Measurements from ENCODE around the gene POU3F4. TPM values are rescaled to one million over a fixed set of nuclear protein-coding genes. Genes with fewer than 3 reads are reported as not detected.

POU3F4 gene
- total and polyA plus RNA-seq, 4 donors, result 0.09 TPM; not detected in 3

DNA sequence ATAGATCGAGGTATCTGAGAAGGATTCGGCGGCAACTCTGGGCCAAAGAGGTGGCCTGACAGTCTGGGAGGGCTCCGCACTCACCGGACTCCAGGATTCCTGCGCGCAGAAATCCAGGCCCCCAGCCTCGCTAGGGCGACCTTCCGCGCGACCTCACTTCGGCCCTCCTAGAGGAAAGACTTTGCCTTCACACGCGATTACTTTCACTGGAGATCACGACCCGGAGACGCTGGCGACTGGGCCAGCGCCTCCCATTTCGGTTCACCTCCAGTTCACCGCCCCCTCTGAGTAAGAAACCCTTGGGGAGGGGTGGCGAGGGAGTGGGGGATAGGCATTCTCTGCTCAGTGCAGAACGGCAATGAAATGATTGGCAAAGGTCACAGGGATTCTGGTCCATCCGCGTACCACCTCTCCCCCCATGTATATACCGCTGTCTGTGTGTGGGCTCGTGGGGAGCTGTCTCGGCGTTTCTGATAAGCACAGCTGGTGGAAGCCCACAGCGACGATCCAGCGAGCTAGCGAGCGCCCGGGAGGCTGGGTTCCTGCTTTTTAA lies 2.5 kb downstream of the POU3F4 start:
- Histone ChIP-seq H3K9me3 (ENCODE audit: control insufficient read depth, low read length) (no peaks in the 10 kb centered on the region), H3K27me3 (ENCODE audit: control insufficient read depth in 1 of 2, insufficient read depth in 2 of 2, low read length in 1 of 2) (no peaks in the 10 kb centered on the region), H3K27ac (ENCODE audit: low read depth in 1 of 2, low read length in 2 of 2) (no peak overlapping the region), H3K4me1 (ENCODE audit: control insufficient read depth in 1 of 2, insufficient read depth in 2 of 2, low read length in 2 of 2) (no peaks in the 10 kb centered on the region), H3K36me3 (ENCODE audit: control insufficient read depth in 1 of 2, insufficient read depth in 2 of 2, low read length in 1 of 2) (no peaks in the 10 kb centered on the region), H3K4me3 (ENCODE audit: low read length in 2 of 2) (peak overlapping the region in 1 of 2 donors; percentile 32)
- intact Hi-C loops (cut with DNase I), result no loop called here
- WGBS, 2 donors, result 2 to 18% methylated on average over 36 of the region's 36 CpGs
- ATAC-seq (ENCODE audit: low FRiP score), result peak; percentile 30
- peak in 1 of 2 donors; percentile 55 for DNase-seq

DNA sequence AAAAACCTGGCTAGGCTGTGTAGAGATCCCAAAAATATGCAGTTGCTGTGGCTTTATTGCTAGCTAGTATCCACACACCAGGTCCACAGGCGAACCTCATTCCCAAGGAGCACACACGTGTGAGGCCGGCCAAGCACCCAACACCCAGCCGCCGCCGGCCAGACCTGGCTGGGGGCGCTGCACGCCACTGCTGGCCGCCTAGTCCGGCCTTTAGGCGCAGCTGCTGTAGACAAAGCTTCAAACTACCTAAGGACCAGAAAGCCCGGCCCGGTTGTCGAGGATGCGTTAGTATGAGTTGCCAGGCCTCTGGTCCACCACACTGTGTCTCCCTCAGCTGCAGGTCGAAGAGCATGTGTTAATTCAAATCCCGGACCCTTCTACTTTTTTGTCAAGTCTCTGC lies 3.1 kb downstream of the POU3F4 start:
- 9 to 23% methylated on average over 17 of the region's 17 CpGs for WGBS, 2 donors
- Histone ChIP-seq H3K9me3 (ENCODE audit: control insufficient read depth, low read length) (no peaks in the 10 kb centered on the region), H3K4me3 (ENCODE audit: low read length in 2 of 2) (peak overlapping the region in 1 of 2 donors; percentile 12), H3K36me3 (ENCODE audit: control insufficient read depth in 1 of 2, insufficient read depth in 2 of 2, low read length in 1 of 2) (no peaks in the 10 kb centered on the region), H3K27ac (ENCODE audit: low read depth in 1 of 2, low read length in 2 of 2) (no peak overlapping the region), H3K27me3 (ENCODE audit: control insufficient read depth in 1 of 2, insufficient read depth in 2 of 2, low read length in 1 of 2) (no peaks in the 10 kb centered on the region), H3K4me1 (ENCODE audit: control insufficient read depth in 1 of 2, insufficient read depth in 2 of 2, low read length in 2 of 2) (no peaks in the 10 kb centered on the region)
- DNase-seq (peak in 1 of 2 donors; percentile 57), ATAC-seq (ENCODE audit: low FRiP score) (no peak)
- intact Hi-C loops (cut with DNase I), result no loop called here

DNA sequence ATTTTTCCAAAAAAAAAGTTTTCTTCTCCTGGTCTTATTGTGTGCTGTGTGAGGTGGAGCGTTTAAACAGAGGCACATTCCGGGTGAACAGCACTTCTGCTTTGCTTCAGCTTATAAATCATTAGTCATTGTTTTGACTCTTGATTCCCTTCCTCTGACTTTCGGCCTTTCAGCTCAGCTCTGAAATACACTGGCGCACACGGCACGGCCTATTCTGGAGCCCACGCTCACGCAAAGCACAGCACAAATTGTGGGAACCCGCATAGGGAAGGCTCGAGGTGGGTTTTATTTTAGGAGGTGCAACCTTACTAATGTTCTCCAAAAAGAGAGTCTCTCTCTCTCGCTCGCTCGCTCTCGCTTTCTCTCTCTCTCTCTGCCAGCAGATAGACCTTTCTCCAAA lies 4.0 kb downstream of the POU3F4 start:
- Histone ChIP-seq H3K27me3 (ENCODE audit: control insufficient read depth in 1 of 2, insufficient read depth in 2 of 2, low read length in 1 of 2) (no peaks in the 10 kb centered on the region), H3K4me3 (ENCODE audit: low read length in 2 of 2) (no peak overlapping the region), H3K27ac (ENCODE audit: low read depth in 1 of 2, low read length in 2 of 2) (no peak overlapping the region), H3K36me3 (ENCODE audit: control insufficient read depth in 1 of 2, insufficient read depth in 2 of 2, low read length in 1 of 2) (no peaks in the 10 kb centered on the region), H3K9me3 (ENCODE audit: control insufficient read depth, low read length) (no peaks in the 10 kb centered on the region), H3K4me1 (ENCODE audit: control insufficient read depth in 1 of 2, insufficient read depth in 2 of 2, low read length in 2 of 2) (no peaks in the 10 kb centered on the region)
- DNase-seq (no peak), ATAC-seq (ENCODE audit: low FRiP score) (no peak)
- intact Hi-C loops (cut with DNase I), result no loop called here
- 53 to 70% methylated on average over 14 of the region's 14 CpGs for WGBS, 2 donors

DNA sequence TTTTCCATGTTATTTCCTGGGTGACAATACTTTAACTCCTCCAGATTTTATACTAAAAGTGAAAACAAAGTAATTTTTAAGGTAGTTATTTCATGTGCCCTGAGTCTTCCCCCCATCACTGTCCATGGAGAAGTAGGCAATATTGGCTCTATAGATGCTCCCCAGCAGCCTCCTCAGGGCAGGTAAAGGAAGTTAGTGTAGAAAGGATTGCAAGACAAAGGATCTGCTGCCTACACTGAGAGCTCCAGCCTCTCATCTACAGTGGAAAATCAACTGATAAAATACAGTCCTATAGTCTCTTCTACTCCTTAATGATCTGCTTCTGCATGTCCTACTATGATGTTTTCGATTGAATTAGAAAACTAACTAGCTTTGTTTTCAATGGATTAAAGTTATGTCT lies 8.5 kb downstream of the POU3F4 start:
- no peak for ATAC-seq (ENCODE audit: low FRiP score)
- no peak overlapping the region for H3K27ac ChIP-seq (ENCODE audit: low read depth in 1 of 2, low read length in 2 of 2)
- no peak overlapping the region for H3K4me3 ChIP-seq (ENCODE audit: low read length in 2 of 2)
- 71 to 77% methylated on average over 1 of the region's 1 CpG for WGBS, 2 donors
- DNase-seq, result no peak
- no peaks in the 10 kb centered on the region for H3K36me3 ChIP-seq (ENCODE audit: control insufficient read depth in 1 of 2, insufficient read depth in 2 of 2, low read length in 1 of 2)
- H3K27me3 ChIP-seq (ENCODE audit: control insufficient read depth in 1 of 2, insufficient read depth in 2 of 2, low read length in 1 of 2), result no peaks in the 10 kb centered on the region
- H3K9me3 ChIP-seq (ENCODE audit: control insufficient read depth, low read length), result no peaks in the 10 kb centered on the region
- intact Hi-C loops (cut with DNase I), result no loop called here
- no peaks in the 10 kb centered on the region for H3K4me1 ChIP-seq (ENCODE audit: control insufficient read depth in 1 of 2, insufficient read depth in 2 of 2, low read length in 2 of 2)

DNA sequence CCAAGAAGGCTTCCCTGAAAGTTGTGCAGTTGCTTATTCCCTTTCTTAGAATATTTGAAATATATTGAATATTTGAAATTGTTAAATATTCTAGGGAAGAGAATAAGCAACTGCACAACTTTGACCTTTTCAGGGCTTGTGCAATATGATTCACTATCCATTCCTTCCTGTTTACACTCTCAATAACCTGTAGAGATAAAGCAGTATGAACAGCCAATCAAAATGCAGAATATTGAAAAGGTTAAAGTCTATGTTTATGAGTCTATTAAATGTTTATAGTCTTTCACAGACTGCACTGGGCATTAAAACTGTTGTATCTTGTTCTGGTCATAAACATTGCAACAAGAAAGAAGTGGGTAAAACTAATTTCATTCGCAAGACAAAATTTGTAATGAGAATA lies 13.8 kb downstream of the POU3F4 start:
- DNase-seq, result no peak
- intact Hi-C loops (cut with DNase I), result no loop called here
- Histone ChIP-seq H3K27me3 (ENCODE audit: control insufficient read depth in 1 of 2, insufficient read depth in 2 of 2, low read length in 1 of 2) (no peaks in the 10 kb centered on the region), H3K36me3 (ENCODE audit: control insufficient read depth in 1 of 2, insufficient read depth in 2 of 2, low read length in 1 of 2) (no peaks in the 10 kb centered on the region), H3K4me3 (ENCODE audit: low read length in 2 of 2) (no peak overlapping the region), H3K9me3 (ENCODE audit: control insufficient read depth, low read length) (no peaks in the 10 kb centered on the region), H3K27ac (ENCODE audit: low read depth in 1 of 2, low read length in 2 of 2) (no peak overlapping the region), H3K4me1 (ENCODE audit: control insufficient read depth in 1 of 2, insufficient read depth in 2 of 2, low read length in 2 of 2) (no peaks in the 10 kb centered on the region)
- WGBS, 2 donors, result 68 to 91% methylated on average over 1 of the region's 1 CpG
- ATAC-seq (ENCODE audit: low FRiP score), result no peak

DNA sequence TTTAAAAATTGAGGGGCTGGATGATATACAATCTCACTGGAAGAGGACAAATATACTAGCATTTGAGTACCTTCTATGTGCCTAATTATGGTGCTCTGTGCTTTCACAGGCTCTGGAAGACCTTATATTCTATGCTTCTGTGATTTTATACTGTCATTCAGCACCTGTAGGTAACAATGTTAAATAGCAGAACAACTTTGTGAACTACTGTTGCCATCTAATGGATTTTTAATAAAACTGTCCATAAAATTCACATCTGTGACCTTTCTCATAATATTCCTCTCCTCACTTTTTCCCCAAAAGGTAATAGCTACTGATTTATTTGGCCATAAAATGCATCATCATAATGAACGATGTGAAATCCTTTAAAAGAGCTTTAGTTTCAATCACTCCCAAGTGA lies 21.9 kb downstream of the POU3F4 start:
- no peaks in the 10 kb centered on the region for H3K27me3 ChIP-seq (ENCODE audit: control insufficient read depth in 1 of 2, insufficient read depth in 2 of 2, low read length in 1 of 2)
- H3K27ac ChIP-seq (ENCODE audit: low read depth in 1 of 2, low read length in 2 of 2), result no peak overlapping the region
- H3K36me3 ChIP-seq (ENCODE audit: control insufficient read depth in 1 of 2, insufficient read depth in 2 of 2, low read length in 1 of 2), result no peaks in the 10 kb centered on the region
- no peak for ATAC-seq (ENCODE audit: low FRiP score)
- intact Hi-C loops (cut with DNase I), result no loop called here
- 47 to 61% methylated on average over 1 of the region's 1 CpG for WGBS, 2 donors
- no peak overlapping the region for H3K4me3 ChIP-seq (ENCODE audit: low read length in 2 of 2)
- DNase-seq, result no peak
- H3K4me1 ChIP-seq (ENCODE audit: control insufficient read depth in 1 of 2, insufficient read depth in 2 of 2, low read length in 2 of 2), result no peaks in the 10 kb centered on the region
- H3K9me3 ChIP-seq (ENCODE audit: control insufficient read depth, low read length), result no peaks in the 10 kb centered on the region

DNA sequence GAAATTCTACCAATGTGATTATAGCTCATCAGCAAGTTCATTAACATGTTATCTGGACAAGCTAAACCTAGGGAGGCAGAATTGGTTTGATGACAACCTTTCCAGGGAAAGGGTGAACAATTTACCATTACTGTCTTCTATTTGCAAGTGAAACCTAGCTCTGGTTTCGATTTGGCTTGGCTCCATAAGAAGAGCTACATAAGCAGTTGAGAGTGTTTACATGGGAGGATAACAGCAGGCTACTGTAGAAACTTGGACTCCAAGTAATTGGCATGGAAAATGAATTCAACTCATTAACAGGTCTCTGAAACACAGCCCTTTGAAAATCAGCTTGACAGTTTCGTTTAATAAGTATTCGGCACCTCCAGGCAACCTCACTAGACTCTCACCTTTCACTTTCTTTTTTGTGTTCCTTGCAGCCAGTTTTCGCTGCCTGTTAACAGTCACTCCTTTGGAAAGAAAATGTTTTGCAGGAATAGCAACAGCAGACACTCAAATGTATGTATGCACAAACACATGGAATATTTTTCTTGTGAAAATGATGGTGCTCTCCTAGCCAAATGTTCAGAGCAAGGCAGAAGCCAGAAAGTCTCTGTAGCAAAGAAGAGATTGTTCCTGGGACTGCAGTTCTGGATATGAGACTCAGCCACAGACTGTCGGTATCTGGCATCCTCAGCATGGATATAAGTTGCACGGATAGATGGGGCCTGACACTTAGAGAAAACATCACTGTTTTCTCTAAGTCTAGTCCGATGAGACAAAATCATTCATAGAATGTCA lies 27.5 kb downstream of the POU3F4 start:
- Histone ChIP-seq H3K9me3 (ENCODE audit: control insufficient read depth, low read length) (no peaks in the 10 kb centered on the region), H3K4me3 (ENCODE audit: low read length in 2 of 2) (no peak overlapping the region), H3K36me3 (ENCODE audit: control insufficient read depth in 1 of 2, insufficient read depth in 2 of 2, low read length in 1 of 2) (no peaks in the 10 kb centered on the region), H3K27ac (ENCODE audit: low read depth in 1 of 2, low read length in 2 of 2) (no peak overlapping the region), H3K27me3 (ENCODE audit: control insufficient read depth in 1 of 2, insufficient read depth in 2 of 2, low read length in 1 of 2) (no peaks in the 10 kb centered on the region), H3K4me1 (ENCODE audit: control insufficient read depth in 1 of 2, insufficient read depth in 2 of 2, low read length in 2 of 2) (no peaks in the 10 kb centered on the region)
- 53 to 58% methylated on average over 7 of the region's 7 CpGs for WGBS, 2 donors
- intact Hi-C loops (cut with DNase I), result no loop called here
- no peak for DNase-seq
- no peak for ATAC-seq (ENCODE audit: low FRiP score)
